Neural cell (in vitro differentiated cells): Measurements from ENCODE around the gene IGFBP4.

Source experiments
- CTCF ChIP-seq: fragments of 450-650 bp; IDR thresholded peaks from 2 replicates; pipeline ENCODE4 v1.5.1; 2014; ENCODE audit warnings: antibody characterized with exemption, mild to moderate bottlenecking, moderate library complexity; ENCODE audit not compliant: poor library complexity, severe bottlenecking
- EP300 ChIP-seq: fragments of 450-650 bp; conservative IDR thresholded peaks from 2 replicates; pipeline ENCODE4 v1.6.1; 2014; ENCODE audit warnings: antibody characterized with exemption, mild to moderate bottlenecking, moderate library complexity; ENCODE audit not compliant: poor library complexity, severe bottlenecking
- EZH2 ChIP-seq: fragments of 200-600, 300-800 bp; shearing (Covaris generic), sonication (generic); IDR thresholded peaks from 2 replicates; pipeline ENCODE4 v1.6.1; 2014; ENCODE audit warnings: antibody characterized with exemption, low read length, borderline replicate concordance, mild to moderate bottlenecking; ENCODE audit not compliant: insufficient read depth, poor library complexity, severe bottlenecking
- MXI1 ChIP-seq: fragments of 450-650 bp; conservative IDR thresholded peaks from 2 replicates; pipeline ENCODE4 v1.6.1; 2014; ENCODE audit warnings: antibody characterized with exemption, mild to moderate bottlenecking; ENCODE audit not compliant: poor library complexity, severe bottlenecking
- POLR2AphosphoS5 ChIP-seq: IDR thresholded peaks from 2 replicates; pipeline ENCODE4 v1.6.1; 2012
- RAD21 ChIP-seq: fragments of 450-650 bp; conservative IDR thresholded peaks from 2 replicates; pipeline ENCODE4 v1.6.1; 2014; ENCODE audit warnings: antibody characterized with exemption, mild to moderate bottlenecking, moderate library complexity
- REST ChIP-seq: IDR thresholded peaks from 2 replicates; pipeline ENCODE4 v1.6.1; 2012; ENCODE audit warnings: borderline replicate concordance
- SMC3 ChIP-seq: fragments of 450-650 bp; conservative IDR thresholded peaks from 2 replicates; pipeline ENCODE4 v1.6.1; 2014; ENCODE audit warnings: antibody characterized with exemption, mild to moderate bottlenecking, moderate library complexity; ENCODE audit not compliant: poor library complexity

GRCh38 chr17:40497695-40498094 is 54.4 kb downstream of the IGFBP4 start:
- no peak for TF ChIP-seq POLR2AphosphoS5
- no peak for TF ChIP-seq RAD21
- no peak for TF ChIP-seq CTCF
- no peak for TF ChIP-seq EZH2
- no peak for TF ChIP-seq SMC3
- TF ChIP-seq EP300 = no peak
- no peak for TF ChIP-seq REST
- no peak for TF ChIP-seq MXI1
